DND-41 (cell line): ENCODE data around the gene APOO.

ENCODE experiments used
- EZH2 ChIP-seq: IDR thresholded peaks from 3 replicates; pipeline ENCODE4 v1.6.1; 2012; ENCODE audit warnings: borderline replicate concordance, low read depth, mild to moderate bottlenecking, moderate library complexity, low read length, inconsistent platforms; ENCODE audit not compliant: severe bottlenecking
- TF ChIP-seq, protein P1 (sequence below): IDR thresholded peaks from 2 replicates; pipeline ENCODE4 v1.5.1; 2012; ENCODE audit warnings: borderline replicate concordance, low read length, moderate library complexity, mild to moderate bottlenecking; ENCODE audit not compliant: poor library complexity, severe bottlenecking; ENCODE audit errors: extremely low read depth

DNA sequence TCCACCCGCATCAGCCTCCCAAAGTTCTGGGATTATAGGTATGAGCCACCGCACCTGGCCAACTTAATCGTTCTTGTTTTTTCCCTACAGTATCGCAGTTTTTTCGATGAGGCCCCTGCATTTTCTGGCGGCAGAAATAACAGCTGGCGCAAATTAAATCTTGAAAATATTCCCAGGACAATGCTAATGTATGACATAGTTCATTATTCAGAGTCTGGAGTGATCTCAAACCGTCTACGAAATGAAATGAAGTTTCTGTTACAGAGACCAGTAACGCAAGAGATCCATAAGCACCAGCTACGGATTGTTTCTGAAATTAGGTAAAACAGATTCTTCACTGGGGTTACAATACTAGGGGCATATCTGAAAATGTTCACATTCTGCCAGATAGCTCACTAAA is 27.4 kb upstream of the APOO start:
- TF ChIP-seq, protein P1, sequence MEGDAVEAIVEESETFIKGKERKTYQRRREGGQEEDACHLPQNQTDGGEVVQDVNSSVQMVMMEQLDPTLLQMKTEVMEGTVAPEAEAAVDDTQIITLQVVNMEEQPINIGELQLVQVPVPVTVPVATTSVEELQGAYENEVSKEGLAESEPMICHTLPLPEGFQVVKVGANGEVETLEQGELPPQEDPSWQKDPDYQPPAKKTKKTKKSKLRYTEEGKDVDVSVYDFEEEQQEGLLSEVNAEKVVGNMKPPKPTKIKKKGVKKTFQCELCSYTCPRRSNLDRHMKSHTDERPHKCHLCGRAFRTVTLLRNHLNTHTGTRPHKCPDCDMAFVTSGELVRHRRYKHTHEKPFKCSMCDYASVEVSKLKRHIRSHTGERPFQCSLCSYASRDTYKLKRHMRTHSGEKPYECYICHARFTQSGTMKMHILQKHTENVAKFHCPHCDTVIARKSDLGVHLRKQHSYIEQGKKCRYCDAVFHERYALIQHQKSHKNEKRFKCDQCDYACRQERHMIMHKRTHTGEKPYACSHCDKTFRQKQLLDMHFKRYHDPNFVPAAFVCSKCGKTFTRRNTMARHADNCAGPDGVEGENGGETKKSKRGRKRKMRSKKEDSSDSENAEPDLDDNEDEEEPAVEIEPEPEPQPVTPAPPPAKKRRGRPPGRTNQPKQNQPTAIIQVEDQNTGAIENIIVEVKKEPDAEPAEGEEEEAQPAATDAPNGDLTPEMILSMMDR: no peak
- no peak for TF ChIP-seq EZH2
